ENCODE results near the gene WRNIP1.

GRCh38 chr6:2721219-2721618 is 44.0 kb upstream of the WRNIP1 start:
- TF ChIP-seq ZNF563 (CRISPR knock-in tag; IDR thresholded peaks at IDR 0.05) (no peak), AHR (CRISPR knock-in tag; IDR thresholded peaks at IDR 0.05) (no peak), POLR2A (IDR thresholded peaks at IDR 0.05; ENCODE audit: insufficient read depth in 1 of 2, low read depth in 2 of 2, low read length in 2 of 2) (no peak)
- TF ChIP-seq, protein P1, sequence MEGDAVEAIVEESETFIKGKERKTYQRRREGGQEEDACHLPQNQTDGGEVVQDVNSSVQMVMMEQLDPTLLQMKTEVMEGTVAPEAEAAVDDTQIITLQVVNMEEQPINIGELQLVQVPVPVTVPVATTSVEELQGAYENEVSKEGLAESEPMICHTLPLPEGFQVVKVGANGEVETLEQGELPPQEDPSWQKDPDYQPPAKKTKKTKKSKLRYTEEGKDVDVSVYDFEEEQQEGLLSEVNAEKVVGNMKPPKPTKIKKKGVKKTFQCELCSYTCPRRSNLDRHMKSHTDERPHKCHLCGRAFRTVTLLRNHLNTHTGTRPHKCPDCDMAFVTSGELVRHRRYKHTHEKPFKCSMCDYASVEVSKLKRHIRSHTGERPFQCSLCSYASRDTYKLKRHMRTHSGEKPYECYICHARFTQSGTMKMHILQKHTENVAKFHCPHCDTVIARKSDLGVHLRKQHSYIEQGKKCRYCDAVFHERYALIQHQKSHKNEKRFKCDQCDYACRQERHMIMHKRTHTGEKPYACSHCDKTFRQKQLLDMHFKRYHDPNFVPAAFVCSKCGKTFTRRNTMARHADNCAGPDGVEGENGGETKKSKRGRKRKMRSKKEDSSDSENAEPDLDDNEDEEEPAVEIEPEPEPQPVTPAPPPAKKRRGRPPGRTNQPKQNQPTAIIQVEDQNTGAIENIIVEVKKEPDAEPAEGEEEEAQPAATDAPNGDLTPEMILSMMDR (CRISPR knock-in tag; IDR thresholded peaks at IDR 0.05): no peak

Data from HepG2 (cell line).